HepG2 (cell line): Measurements from ENCODE around the gene ERICH3. TPM values are rescaled to one million over a fixed set of nuclear protein-coding genes. Genes with fewer than 3 reads are reported as not detected.

Experiments
- ATAC-seq: fragments of 200-7000 bp; cut with Tn5 transposase; 3 replicates; pipeline ENCODE4 v1.9.1; 2020; ENCODE audit warnings: mild to moderate bottlenecking, moderate library complexity
- BruUV-seq: library from RNA; stranded (reverse); fragments of 400-500 nt; replicated peaks from 2 replicates; lab custom pipeline; 2021; lab: Mats Ljungman, UMichigan
- CTCF ChIA-PET: fragments of 300-600 bp; formaldehyde crosslinking; extraction: SDS; loops from one replicate; lab custom pipeline; 2021; ENCODE audit warnings: low total read pairs, inconsistent platforms, low intra/inter-chr PET ratio; lab: Yijun Ruan, JAX
- POLR2A ChIA-PET: fragments of 350-600 bp; sonication (Branson Sonifier 250); formaldehyde crosslinking; loops from one replicate; lab custom pipeline; 2020; ENCODE audit warnings: antibody characterized with exemption, inconsistent platforms; lab: Yijun Ruan, JAX
- DNase-seq: peaks from one replicate; pipeline ENCODE4 v3.0.0-alpha.2; 2015; ENCODE audit warnings: low spot score
- FAIRE-seq: peaks from 3 replicates; lab custom pipeline; 2011; peaks lifted over from hg19 to GRCh38; lab: Jason Lieb, UNC
- H2AFZ ChIP-seq: one replicate; pipeline ENCODE4 v1.6.1; 2011; ENCODE audit warnings: low read length, inconsistent platforms
- H3K27ac ChIP-seq: fragments of 300-600 bp; 3 replicates; pipeline ENCODE4 v1.8.0; 2011; ENCODE audit warnings: mixed run types, mild to moderate bottlenecking, mixed read lengths, low read length, inconsistent platforms; ENCODE audit not compliant: insufficient read depth; ENCODE audit errors: extremely low read length
- H3K27me3 ChIP-seq, 2 experiments: fragments of 200-600 bp in 1 of 2; 2 replicates in 1 of 2; 3 replicates in 1 of 2; pipeline versions ENCODE4 v1.6.0 to v1.8.0; 2011; ENCODE audit warnings: low read length in 2 of 2, mild to moderate bottlenecking in 2 of 2, moderate library complexity in 2 of 2, inconsistent platforms in 1 of 2; ENCODE audit not compliant: insufficient read depth in 2 of 2, control insufficient read depth in 1 of 2
- H3K36me3 ChIP-seq, 2 experiments: fragments of 200-600 bp in 1 of 2; replicated peaks in 1 of 2; 2 replicates in 1 of 2; 3 replicates in 1 of 2; pipeline versions ENCODE4 v1.5.1 to v1.8.0; 2011; ENCODE audit warnings: low read length in 2 of 2, inconsistent platforms in 1 of 2; ENCODE audit not compliant: insufficient read depth in 2 of 2, control insufficient read depth in 1 of 2
- H3K4me1 ChIP-seq: 2 replicates; pipeline ENCODE4 v1.5.1; 2012; ENCODE audit warnings: low read length, inconsistent platforms; ENCODE audit not compliant: insufficient read depth
- H3K4me2 ChIP-seq: 2 replicates; pipeline ENCODE4 v1.6.0; 2011; ENCODE audit warnings: low read depth, low read length, inconsistent platforms
- H3K4me3 ChIP-seq, 3 experiments: fragments of 200-600 bp in 1 of 3; sonication (generic), shearing (Covaris generic) in 1 of 3; replicated peaks in 1 of 3; 2 replicates each; pipeline ENCODE4 v1.5.1; 2011 to 2016; ENCODE audit warnings: low read length in 3 of 3, inconsistent platforms in 2 of 3, low read depth in 2 of 3, mild to moderate bottlenecking in 2 of 3, control low read depth in 1 of 3, mixed read lengths in 1 of 3; ENCODE audit not compliant: insufficient read depth in 1 of 3
- H3K79me2 ChIP-seq: one replicate; pipeline ENCODE4 v1.6.1; 2011; ENCODE audit warnings: low read length, inconsistent platforms; ENCODE audit not compliant: insufficient read depth
- H3K9ac ChIP-seq: 2 replicates; pipeline ENCODE4 v1.6.0; 2011; ENCODE audit warnings: mild to moderate bottlenecking, low read depth, low read length, inconsistent platforms; ENCODE audit not compliant: insufficient read depth
- H3K9me3 ChIP-seq: 2 replicates; pipeline ENCODE4 v1.5.1; 2012; ENCODE audit warnings: mild to moderate bottlenecking, low read length
- H4K20me1 ChIP-seq: 2 replicates; pipeline ENCODE4 v1.6.0; 2011; ENCODE audit warnings: inconsistent platforms, mild to moderate bottlenecking, low read length, moderate library complexity; ENCODE audit not compliant: insufficient read depth
- ARID2 ChIP-seq: sonication (generic); formaldehyde crosslinking; IDR thresholded peaks from 2 replicates; pipeline ENCODE4 v1.8.1; 2022; ENCODE audit warnings: mild to moderate bottlenecking, missing genetic modification reagents, borderline replicate concordance
- GPN1 ChIP-seq: sonication (generic); formaldehyde crosslinking; IDR thresholded peaks from 2 replicates; pipeline ENCODE4 v1.5.1; 2020; ENCODE audit warnings: missing genetic modification reagents, borderline replicate concordance
- POLR2A ChIP-seq, 2 experiments: IDR thresholded peaks; 2 replicates each; pipeline ENCODE4 v1.6.1; 2011; ENCODE audit warnings: low read depth in 2 of 2, low read length in 2 of 2, mild to moderate bottlenecking in 1 of 2, moderate library complexity in 1 of 2; ENCODE audit not compliant: insufficient read depth in 1 of 2
- SIX1 ChIP-seq: sonication (generic); formaldehyde crosslinking; IDR thresholded peaks from 2 replicates; pipeline ENCODE4 v1.4.0; 2020; ENCODE audit warnings: missing genetic modification reagents, borderline replicate concordance
- ZBTB7A ChIP-seq: sonication (generic); formaldehyde crosslinking; IDR thresholded peaks from 2 replicates; pipeline ENCODE4 v1.8.0; 2022; ENCODE audit warnings: mild to moderate bottlenecking, missing genetic modification reagents
- ZFY ChIP-seq: sonication (generic); formaldehyde crosslinking; IDR thresholded peaks from 2 replicates; pipeline ENCODE4 v1.4.0; 2020; ENCODE audit warnings: missing genetic modification reagents
- ZSCAN21 ChIP-seq: sonication (generic); formaldehyde crosslinking; IDR thresholded peaks from 2 replicates; pipeline ENCODE4 v1.8.0; 2022; ENCODE audit warnings: mild to moderate bottlenecking, missing genetic modification reagents, moderate library complexity, borderline replicate concordance
- WGBS: methylation state at CpG from one replicate; pipeline ENCODE4 v1.1.6; 2017; ENCODE audit warnings: low lambda C conversion rate; 5-methylcytosine and 5-hydroxymethylcytosine counted together
- in situ Hi-C: cut with HindIII; loops from 2 replicates; pipeline ENCODE4 v1.10.0; 2017; ENCODE audit warnings: low pct_unique_long_range_greater_than_20kb; ENCODE audit not compliant: extremely low pct_ligation_motif_present
- intact Hi-C: fragments of 100-400 bp; cut with micrococcal nuclease; formaldehyde crosslinking; loops from one replicate; pipeline ENCODE4 v1.10.0; 2022; ENCODE audit not compliant: unreplicated experiment
- polyA plus RNA-seq, 8 experiments: library from polyadenylated mRNA; depleted of rRNA in 3 of 8; stranded (reverse) in 7 of 8; unstranded in 1 of 8; fragments of >200 nt; fragmentation: Illumina TruSeq in 4 of 8; extraction: Trizol in 4 of 8; gene quantifications; 2 replicates each; pipeline versions ENCODE4 v1.2.1 to v1.2.3, GENCODE V29; 2011 to 2016; ENCODE audit warnings: low read depth in 4 of 8, missing spikeins in 1 of 8, mixed read lengths in 1 of 8; ENCODE audit not compliant: insufficient read depth in 1 of 8
- total RNA-seq, 5 experiments: library from RNA; depleted of rRNA; stranded (reverse); fragments of >200 nt; fragmentation: Illumina TruSeq; extraction: Trizol; gene quantifications; 2 replicates each; pipeline ENCODE4 v1.2.3, GENCODE V29; 2016; ENCODE audit warnings: low read depth in 1 of 5
- TF ChIP-seq, protein P1 (sequence below): sonication (generic); formaldehyde crosslinking; conservative IDR thresholded peaks from 2 replicates; pipeline ENCODE4 v1.4.0; 2020; ENCODE audit warnings: missing genetic modification reagents
- TF ChIP-seq, protein P2 (sequence below): sonication (generic); formaldehyde crosslinking; IDR thresholded peaks from 2 replicates; pipeline ENCODE4; 2020; ENCODE audit warnings: missing genetic modification reagents, mild to moderate bottlenecking, borderline replicate concordance
- TF ChIP-seq, protein P3 (sequence below), 2 experiments: fragments of 450-650 bp in 1 of 2; sonication (generic) in 1 of 2; formaldehyde crosslinking in 1 of 2; IDR thresholded peaks; 2 replicates each; pipeline versions ENCODE4 v1.6.1 to v1.8.0; 2016 to 2022; ENCODE audit warnings: antibody characterized with exemption in 1 of 2, mild to moderate bottlenecking in 1 of 2, missing genetic modification reagents in 1 of 2

The ERICH3 gene
- total and polyA plus RNA-seq, 2 of the 13 experiments (the other 11 are each of a cell fraction or from before 2014, with no cell fraction given) = 0.03 TPM; not detected in 1

DNA sequence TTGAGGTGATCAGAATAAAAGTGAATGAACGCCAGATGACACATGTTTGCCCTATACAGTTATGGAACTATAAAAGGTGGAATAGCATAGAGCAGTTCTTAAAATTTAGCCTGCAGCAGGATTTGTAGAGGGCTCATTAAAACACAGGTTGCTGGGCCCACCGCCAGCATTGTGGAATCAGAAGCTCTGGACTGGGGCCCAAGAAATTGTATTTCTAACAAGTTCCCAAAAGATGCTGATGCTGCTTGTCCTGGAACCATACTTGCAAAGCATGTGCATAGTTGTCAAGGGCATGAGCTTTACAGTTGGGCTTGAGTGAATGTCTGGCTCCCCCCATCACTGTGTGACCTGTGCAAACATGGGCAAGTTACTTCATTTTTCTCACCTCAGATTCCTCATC lies 123.7 kb downstream of the ERICH3 start:
- Histone ChIP-seq H3K36me3 (no peaks in the 10 kb centered on the region), H3K27ac (no peak overlapping the region), H3K27me3 (no peaks in the 10 kb centered on the region), H3K4me3 (no peak overlapping the region), H4K20me1 (no peaks in the 10 kb centered on the region), H2AFZ (no peak overlapping the region), H3K4me1 (no peaks in the 10 kb centered on the region), H3K9me3 (no peaks in the 10 kb centered on the region), H3K9ac (no peak overlapping the region), H3K79me2 (no peaks in the 10 kb centered on the region), H3K4me2 (no peak overlapping the region)
- no peak for FAIRE-seq
- no TSS peak for BruUV-seq
- ChIA-PET POLR2A (no interaction called here), CTCF (no interaction called here)
- in situ Hi-C loops (no loop called here), intact Hi-C loops (no loop called here)
- TF ChIP-seq ZSCAN21 (CRISPR knock-in tag) (no peak), ZFY (CRISPR knock-in tag) (no peak), ARID2 (CRISPR knock-in tag) (no peak), POLR2A (IDR thresholded peaks at IDR 0.05; ENCODE audit: insufficient read depth in 1 of 2, low read depth in 2 of 2, low read length in 2 of 2) (no peak), SIX1 (no peak), GPN1 (CRISPR knock-in tag) (no peak), ZBTB7A (CRISPR knock-in tag) (no peak)
- TF ChIP-seq, protein P1, sequence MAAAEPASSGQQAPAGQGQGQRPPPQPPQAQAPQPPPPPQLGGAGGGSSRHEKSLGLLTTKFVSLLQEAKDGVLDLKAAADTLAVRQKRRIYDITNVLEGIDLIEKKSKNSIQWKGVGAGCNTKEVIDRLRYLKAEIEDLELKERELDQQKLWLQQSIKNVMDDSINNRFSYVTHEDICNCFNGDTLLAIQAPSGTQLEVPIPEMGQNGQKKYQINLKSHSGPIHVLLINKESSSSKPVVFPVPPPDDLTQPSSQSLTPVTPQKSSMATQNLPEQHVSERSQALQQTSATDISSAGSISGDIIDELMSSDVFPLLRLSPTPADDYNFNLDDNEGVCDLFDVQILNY (CRISPR knock-in tag) = no peak
- TF ChIP-seq, protein P2, sequence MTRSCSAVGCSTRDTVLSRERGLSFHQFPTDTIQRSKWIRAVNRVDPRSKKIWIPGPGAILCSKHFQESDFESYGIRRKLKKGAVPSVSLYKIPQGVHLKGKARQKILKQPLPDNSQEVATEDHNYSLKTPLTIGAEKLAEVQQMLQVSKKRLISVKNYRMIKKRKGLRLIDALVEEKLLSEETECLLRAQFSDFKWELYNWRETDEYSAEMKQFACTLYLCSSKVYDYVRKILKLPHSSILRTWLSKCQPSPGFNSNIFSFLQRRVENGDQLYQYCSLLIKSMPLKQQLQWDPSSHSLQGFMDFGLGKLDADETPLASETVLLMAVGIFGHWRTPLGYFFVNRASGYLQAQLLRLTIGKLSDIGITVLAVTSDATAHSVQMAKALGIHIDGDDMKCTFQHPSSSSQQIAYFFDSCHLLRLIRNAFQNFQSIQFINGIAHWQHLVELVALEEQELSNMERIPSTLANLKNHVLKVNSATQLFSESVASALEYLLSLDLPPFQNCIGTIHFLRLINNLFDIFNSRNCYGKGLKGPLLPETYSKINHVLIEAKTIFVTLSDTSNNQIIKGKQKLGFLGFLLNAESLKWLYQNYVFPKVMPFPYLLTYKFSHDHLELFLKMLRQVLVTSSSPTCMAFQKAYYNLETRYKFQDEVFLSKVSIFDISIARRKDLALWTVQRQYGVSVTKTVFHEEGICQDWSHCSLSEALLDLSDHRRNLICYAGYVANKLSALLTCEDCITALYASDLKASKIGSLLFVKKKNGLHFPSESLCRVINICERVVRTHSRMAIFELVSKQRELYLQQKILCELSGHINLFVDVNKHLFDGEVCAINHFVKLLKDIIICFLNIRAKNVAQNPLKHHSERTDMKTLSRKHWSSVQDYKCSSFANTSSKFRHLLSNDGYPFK = no peak
- TF ChIP-seq, protein P3, sequence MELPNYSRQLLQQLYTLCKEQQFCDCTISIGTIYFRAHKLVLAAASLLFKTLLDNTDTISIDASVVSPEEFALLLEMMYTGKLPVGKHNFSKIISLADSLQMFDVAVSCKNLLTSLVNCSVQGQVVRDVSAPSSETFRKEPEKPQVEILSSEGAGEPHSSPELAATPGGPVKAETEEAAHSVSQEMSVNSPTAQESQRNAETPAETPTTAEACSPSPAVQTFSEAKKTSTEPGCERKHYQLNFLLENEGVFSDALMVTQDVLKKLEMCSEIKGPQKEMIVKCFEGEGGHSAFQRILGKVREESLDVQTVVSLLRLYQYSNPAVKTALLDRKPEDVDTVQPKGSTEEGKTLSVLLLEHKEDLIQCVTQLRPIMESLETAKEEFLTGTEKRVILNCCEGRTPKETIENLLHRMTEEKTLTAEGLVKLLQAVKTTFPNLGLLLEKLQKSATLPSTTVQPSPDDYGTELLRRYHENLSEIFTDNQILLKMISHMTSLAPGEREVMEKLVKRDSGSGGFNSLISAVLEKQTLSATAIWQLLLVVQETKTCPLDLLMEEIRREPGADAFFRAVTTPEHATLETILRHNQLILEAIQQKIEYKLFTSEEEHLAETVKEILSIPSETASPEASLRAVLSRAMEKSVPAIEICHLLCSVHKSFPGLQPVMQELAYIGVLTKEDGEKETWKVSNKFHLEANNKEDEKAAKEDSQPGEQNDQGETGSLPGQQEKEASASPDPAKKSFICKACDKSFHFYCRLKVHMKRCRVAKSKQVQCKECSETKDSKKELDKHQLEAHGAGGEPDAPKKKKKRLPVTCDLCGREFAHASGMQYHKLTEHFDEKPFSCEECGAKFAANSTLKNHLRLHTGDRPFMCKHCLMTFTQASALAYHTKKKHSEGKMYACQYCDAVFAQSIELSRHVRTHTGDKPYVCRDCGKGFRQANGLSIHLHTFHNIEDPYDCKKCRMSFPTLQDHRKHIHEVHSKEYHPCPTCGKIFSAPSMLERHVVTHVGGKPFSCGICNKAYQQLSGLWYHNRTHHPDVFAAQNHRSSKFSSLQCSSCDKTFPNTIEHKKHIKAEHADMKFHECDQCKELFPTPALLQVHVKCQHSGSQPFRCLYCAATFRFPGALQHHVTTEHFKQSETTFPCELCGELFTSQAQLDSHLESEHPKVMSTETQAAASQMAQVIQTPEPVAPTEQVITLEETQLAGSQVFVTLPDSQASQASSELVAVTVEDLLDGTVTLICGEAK (IDR thresholded peaks at IDR 0.05) = no peak
- TF ChIP-seq, protein P3 (CRISPR knock-in tag; IDR thresholded peaks at IDR 0.05) = no peak
- DNase-seq = no peak
- WGBS = 0% methylated on average over 2 of the region's 2 CpGs
- ATAC-seq = no peak
